ENCODE measurements around the gene SORBS1. TPM values are rescaled to one million over a fixed set of nuclear protein-coding genes. Genes with fewer than 3 reads are reported as not detected.

Gene SORBS1
- total and polyA plus RNA-seq, 5 experiments from 2014 or later = 0.25 to 1.7 (median 0.49) TPM

DNA sequence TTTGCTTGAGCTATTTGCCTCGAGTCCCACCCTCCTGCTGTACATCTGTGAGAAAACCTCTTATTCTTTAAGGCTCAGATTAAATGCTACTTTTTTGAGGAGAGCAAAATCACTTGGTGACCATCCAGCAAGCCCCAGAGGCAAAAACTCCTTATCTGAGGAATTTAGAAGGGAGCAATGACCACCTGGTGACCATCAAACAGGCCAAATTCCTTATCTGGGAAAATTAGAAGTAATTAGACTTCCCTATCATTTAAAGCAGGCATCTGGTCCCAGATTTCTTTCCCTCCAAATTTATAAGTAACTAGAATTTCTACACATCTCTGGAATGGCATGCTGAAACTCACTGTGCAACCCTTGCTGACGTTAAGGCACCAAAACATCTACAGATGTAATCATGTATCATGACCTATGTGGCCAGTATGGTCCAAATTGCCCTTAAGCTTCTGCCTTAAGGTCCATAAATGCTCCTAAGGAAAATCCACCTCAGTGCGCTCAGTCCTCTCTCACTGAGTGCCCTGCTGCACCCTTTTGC lies 229.5 kb downstream of the SORBS1 start:
- POLR2A ChIA-PET = no interaction called here

DNA sequence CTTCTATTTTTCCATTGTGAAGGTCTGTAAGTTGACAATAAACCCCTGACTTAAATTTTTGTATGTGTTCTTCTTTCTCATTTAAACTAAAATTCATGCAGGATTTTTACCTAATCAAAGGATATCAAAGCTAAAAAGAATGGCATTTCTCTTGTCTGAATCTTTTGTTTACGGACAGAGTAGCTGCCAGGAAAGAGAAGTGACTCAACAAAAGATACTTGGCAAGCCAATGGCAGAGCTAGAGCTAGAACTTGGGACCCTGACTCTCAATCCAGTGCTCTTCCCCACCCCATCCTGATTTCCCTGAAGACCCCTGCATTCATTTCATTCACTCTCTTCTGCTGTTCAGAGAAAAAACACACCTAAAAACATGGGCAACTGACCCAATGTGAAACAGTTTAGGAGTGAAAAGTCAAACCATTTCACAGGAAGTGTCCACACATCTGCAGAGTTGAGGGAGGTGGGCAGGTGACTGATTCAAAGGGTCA lies 230.2 kb downstream of the SORBS1 start:
- POLR2A ChIA-PET = no interaction called here

More for the DNA sequence above, 229.5 kb downstream of the SORBS1 start:
- peaks cover 0 to 4% (median 0%) of the 10 kb centered on the region in 5 donors for H3K27me3 Mint-ChIP-seq
- H3K4me1 Mint-ChIP-seq = no peaks in the 10 kb centered on the region
- no peaks in the 10 kb centered on the region for H3K9me3 Mint-ChIP-seq
- H3K36me3 Mint-ChIP-seq = no peaks in the 10 kb centered on the region
- no peak overlapping the region for H3K4me3 Mint-ChIP-seq
- no peak overlapping the region for H3K27ac Mint-ChIP-seq
- ATAC-seq = no peak
- DNase-seq = no peak

DNA sequence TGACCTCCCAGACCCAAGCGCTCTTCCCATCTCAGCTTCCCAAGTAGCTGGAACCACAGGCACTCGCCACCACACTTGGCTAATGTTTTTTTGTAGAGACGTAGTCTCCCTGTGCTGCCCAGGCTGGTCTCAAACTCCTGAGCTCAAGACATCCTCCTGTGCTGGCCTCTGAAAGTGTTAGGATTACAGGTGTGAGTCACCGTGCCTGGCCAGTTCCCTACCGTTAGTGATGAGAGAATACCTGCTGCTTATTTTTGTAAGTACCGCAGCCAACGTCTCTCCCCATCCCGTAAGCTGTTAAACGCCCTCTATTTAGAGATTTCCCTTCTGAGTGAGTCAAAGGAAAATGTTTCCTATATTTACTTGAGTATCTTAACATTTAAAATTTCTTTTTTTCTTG lies 231.9 kb downstream of the SORBS1 start:
- DNase-seq (no peak), ATAC-seq (no peak)
- Mint-ChIP-seq H3K4me1 (no peaks in the 10 kb centered on the region), H3K27me3 (no peaks in the 10 kb centered on the region), H3K4me3 (no peak overlapping the region), H3K9me3 (no peaks in the 10 kb centered on the region), H3K27ac (no peak overlapping the region), H3K36me3 (no peaks in the 10 kb centered on the region)
- POLR2A ChIA-PET = no interaction called here

More for the DNA sequence above, 230.2 kb downstream of the SORBS1 start:
- Mint-ChIP-seq H3K27me3 (no peaks in the 10 kb centered on the region), H3K4me1 (no peaks in the 10 kb centered on the region), H3K4me3 (no peak overlapping the region), H3K36me3 (no peaks in the 10 kb centered on the region), H3K27ac (no peak overlapping the region), H3K9me3 (no peaks in the 10 kb centered on the region)
- no peak for DNase-seq
- ATAC-seq = no peak

- Mint-ChIP-seq H3K27me3 (no peaks in the 10 kb centered on the region), H3K9me3 (no peaks in the 10 kb centered on the region), H3K4me3 (no peak overlapping the region), H3K27ac (no peak overlapping the region), H3K36me3 (no peaks in the 10 kb centered on the region), H3K4me1 (no peaks in the 10 kb centered on the region)
- DNase-seq (no peak), ATAC-seq (no peak)
- POLR2A ChIA-PET = no interaction called here
Observed at GRCh38 chr10:95328013-95328412, 233.2 kb downstream of the SORBS1 start.

DNA sequence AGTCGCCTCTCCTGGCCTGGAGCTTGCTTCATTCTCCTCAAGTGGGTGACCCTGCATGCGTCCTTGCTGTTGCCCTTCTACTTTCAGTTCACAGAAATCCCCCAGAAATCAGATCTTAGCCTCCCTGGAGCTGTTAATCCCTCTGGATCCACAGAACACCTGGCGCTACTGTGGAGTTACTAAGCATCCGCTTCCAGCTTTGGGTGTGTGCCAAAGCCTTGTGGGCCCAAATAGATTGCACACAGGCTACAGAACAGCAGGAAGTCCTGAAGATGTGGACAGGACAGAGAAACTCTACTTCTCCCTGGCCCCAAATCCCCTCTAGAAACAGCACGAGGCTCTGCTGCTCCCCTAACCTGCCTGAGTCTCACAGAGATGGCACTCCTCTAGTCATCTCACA lies 233.8 kb downstream of the SORBS1 start:
- Mint-ChIP-seq H3K27me3 (no peaks in the 10 kb centered on the region), H3K4me1 (peaks cover 0 to 3% (median 0%) of the 10 kb centered on the region in 4 donors), H3K36me3 (no peaks in the 10 kb centered on the region), H3K27ac (no peak overlapping the region), H3K4me3 (no peak overlapping the region), H3K9me3 (no peaks in the 10 kb centered on the region)
- POLR2A ChIA-PET = interaction anchor here (0.5 kb wide), 1 partner anchor 101 kb away, joined by 3 read pairs; no protein-coding TSS in a partner anchor
- DNase-seq = no peak
- no peak for ATAC-seq

- DNase-seq = no peak
- no peak for ATAC-seq
- Mint-ChIP-seq H3K36me3 (no peaks in the 10 kb centered on the region), H3K27ac (no peak overlapping the region), H3K4me3 (no peak overlapping the region), H3K27me3 (peaks cover 0 to 3% (median 0%) of the 10 kb centered on the region in 5 donors), H3K4me1 (peaks cover 0 to 3% (median 0%) of the 10 kb centered on the region in 4 donors), H3K9me3 (no peaks in the 10 kb centered on the region)
- POLR2A ChIA-PET = no interaction called here
Observed at GRCh38 chr10:95326396-95326795, 234.8 kb downstream of the SORBS1 start.

DNA sequence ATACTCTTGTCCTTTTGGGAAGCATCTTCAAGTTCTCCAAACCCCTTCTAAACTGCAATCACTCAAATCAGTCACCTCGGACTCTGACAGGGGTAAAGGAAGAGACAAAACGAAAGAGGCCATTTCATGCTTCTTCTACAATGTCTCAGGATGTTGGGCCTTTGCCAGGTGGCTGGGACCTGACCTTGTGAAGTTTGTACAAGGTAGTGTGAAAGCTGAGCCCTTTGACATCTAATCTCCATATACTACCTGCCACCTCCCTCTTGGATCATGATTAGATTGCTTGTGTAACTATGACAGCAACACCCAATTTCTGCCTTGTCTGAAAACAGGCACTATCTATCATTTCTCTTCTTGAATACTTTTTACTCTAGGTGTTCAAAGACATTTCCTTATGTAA lies 235.3 kb downstream of the SORBS1 start:
- Mint-ChIP-seq H3K9me3 (no peaks in the 10 kb centered on the region), H3K27me3 (peaks cover 0 to 8% (median 0%) of the 10 kb centered on the region in 5 donors), H3K4me3 (no peak overlapping the region), H3K27ac (no peak overlapping the region), H3K4me1 (peaks cover 0 to 3% (median 0%) of the 10 kb centered on the region in 4 donors), H3K36me3 (no peaks in the 10 kb centered on the region)
- POLR2A ChIA-PET = no interaction called here
- no peak for ATAC-seq
- DNase-seq = no peak

DNA sequence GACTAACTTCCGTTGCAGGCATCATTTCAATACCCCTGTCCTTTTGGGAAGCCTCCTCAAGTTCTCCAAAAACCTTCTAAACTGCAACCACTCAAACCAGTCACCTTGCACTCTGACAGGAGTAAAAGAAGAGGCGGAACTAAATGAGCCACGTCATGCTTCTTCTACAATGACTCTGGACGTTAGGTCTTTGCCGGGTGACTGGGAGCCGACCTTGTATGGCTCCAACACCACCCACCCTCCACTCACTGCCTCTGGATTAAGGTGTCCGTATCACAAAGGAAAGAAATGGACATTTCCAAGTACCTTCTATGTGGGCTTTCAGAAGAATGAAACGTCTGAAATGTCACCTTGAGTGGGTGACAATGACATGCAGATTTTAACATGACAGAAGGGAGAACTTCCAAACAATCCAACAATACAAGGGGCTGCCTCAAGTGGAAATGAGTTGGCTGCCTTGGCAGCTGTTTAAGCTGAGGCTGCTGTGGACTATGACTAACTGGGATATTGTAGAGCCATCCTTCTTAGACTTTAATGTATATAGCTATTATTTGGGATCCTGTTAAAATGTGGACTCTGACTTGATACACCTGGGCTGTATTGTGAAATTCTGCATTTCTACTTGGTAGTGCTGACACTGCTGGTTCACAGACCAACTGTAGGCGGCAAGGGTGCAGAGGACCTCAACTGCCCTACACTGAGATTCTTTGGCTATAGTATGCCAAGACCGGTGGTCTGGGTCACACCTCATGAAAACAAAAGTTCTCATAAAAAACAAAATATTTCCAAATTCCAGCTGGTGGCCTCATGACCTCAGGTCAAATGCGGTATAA lies 236.5 kb downstream of the SORBS1 start:
- H3K27ac Mint-ChIP-seq = no peak overlapping the region
- ATAC-seq (no peak), DNase-seq (no peak)
- H3K9me3 Mint-ChIP-seq = no peaks in the 10 kb centered on the region
- POLR2A ChIA-PET = no interaction called here
- H3K27me3 Mint-ChIP-seq = peaks cover 0 to 8% (median 0%) of the 10 kb centered on the region in 5 donors
- H3K4me1 Mint-ChIP-seq = peaks cover 0 to 3% (median 0%) of the 10 kb centered on the region in 4 donors
- H3K36me3 Mint-ChIP-seq = no peaks in the 10 kb centered on the region
- H3K4me3 Mint-ChIP-seq = no peak overlapping the region

- no peak overlapping the region for H3K4me3 Mint-ChIP-seq
- no peak for ATAC-seq
- H3K4me1 Mint-ChIP-seq = peaks cover 0 to 3% (median 0%) of the 10 kb centered on the region in 4 donors
- DNase-seq = no peak
- POLR2A ChIA-PET = no interaction called here
- H3K27me3 Mint-ChIP-seq = peaks cover 0 to 8% (median 0%) of the 10 kb centered on the region in 5 donors
- H3K27ac Mint-ChIP-seq = no peak overlapping the region
- no peaks in the 10 kb centered on the region for H3K9me3 Mint-ChIP-seq
- H3K36me3 Mint-ChIP-seq = no peaks in the 10 kb centered on the region
Observed at GRCh38 chr10:95321554-95322301, 239.4 kb downstream of the SORBS1 start.

- Mint-ChIP-seq H3K9me3 (no peaks in the 10 kb centered on the region), H3K36me3 (no peaks in the 10 kb centered on the region), H3K27me3 (peaks cover 0 to 8% (median 0%) of the 10 kb centered on the region in 5 donors), H3K4me1 (peaks cover 0 to 3% (median 0%) of the 10 kb centered on the region in 4 donors), H3K4me3 (no peak overlapping the region), H3K27ac (no peak overlapping the region)
- no peak for ATAC-seq
- POLR2A ChIA-PET = no interaction called here
- DNase-seq = no peak
Observed at GRCh38 chr10:95319239-95319638, 241.9 kb downstream of the SORBS1 start.

GRCh38 chr10:95315509-95315908 lies 245.7 kb downstream of the SORBS1 start:
- H3K9me3 Mint-ChIP-seq = no peaks in the 10 kb centered on the region
- H3K27ac Mint-ChIP-seq = no peak overlapping the region
- no peak overlapping the region for H3K4me3 Mint-ChIP-seq
- no peaks in the 10 kb centered on the region for H3K36me3 Mint-ChIP-seq
- POLR2A ChIA-PET = interaction anchor here (0.6 kb wide), 1 partner anchor 93 kb away, joined by 3 read pairs; no protein-coding TSS in a partner anchor
- no peak for DNase-seq
- peaks cover 0 to 3% (median 0%) of the 10 kb centered on the region in 4 donors for H3K4me1 Mint-ChIP-seq
- ATAC-seq = no peak
- peaks cover 0 to 2% (median 0%) of the 10 kb centered on the region in 5 donors for H3K27me3 Mint-ChIP-seq

DNA sequence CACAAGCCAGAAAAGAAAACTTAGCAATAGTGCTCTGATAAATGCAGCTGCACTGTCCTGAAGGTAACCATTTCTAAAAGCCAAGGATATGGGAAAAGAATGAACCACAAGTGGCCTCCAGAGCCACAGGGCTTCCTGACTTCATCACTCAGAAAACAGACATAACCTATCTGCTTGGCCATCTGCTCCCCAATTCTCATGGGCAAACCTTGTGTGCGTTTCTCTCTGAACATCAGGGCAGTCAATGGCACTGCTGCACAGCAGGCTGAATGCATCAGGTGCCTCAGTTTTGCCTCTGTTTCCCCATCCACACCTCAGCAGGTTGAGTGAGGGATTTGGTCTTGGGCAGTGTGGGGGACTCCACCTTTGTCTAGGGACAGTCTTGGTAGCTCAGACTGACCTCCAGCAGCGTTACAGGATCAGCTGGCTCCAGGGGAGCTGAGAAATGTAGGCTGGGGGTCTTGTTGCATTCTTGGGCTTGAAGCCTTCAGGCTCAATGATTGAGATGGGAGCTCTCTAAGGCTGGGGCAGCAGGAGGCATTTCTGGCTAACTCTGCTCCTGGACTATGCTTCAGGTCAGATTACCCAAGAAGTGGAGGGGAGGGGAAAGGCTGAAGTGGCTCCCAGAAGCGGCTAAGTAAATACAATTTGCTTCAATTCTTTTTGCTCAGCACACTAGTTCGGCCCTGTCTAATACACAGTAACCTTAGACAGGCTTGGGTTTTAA lies 246.8 kb downstream of the SORBS1 start:
- peaks cover 0 to 10% (median 0%) of the 10 kb centered on the region in 4 donors for H3K4me1 Mint-ChIP-seq
- H3K36me3 Mint-ChIP-seq = no peaks in the 10 kb centered on the region
- H3K27me3 Mint-ChIP-seq = peaks cover 0 to 4% (median 0%) of the 10 kb centered on the region in 5 donors
- DNase-seq (no peak), ATAC-seq (no peak)
- H3K27ac Mint-ChIP-seq = no peak overlapping the region
- no peaks in the 10 kb centered on the region for H3K9me3 Mint-ChIP-seq
- no peak overlapping the region for H3K4me3 Mint-ChIP-seq
- POLR2A ChIA-PET = no interaction called here
